ENCODE measurements around the gene IFNL3. TPM values are rescaled to one million over a fixed set of nuclear protein-coding genes. Genes with fewer than 3 reads are reported as not detected.
"Not testable (repeated sequence)": the region's sequence is repeated elsewhere in the genome, so short reads cannot be mapped to it uniquely, and the experiment has no call there.

IFNL3 gene
- polyA plus RNA-seq, 1 donor, result not detected

DNA sequence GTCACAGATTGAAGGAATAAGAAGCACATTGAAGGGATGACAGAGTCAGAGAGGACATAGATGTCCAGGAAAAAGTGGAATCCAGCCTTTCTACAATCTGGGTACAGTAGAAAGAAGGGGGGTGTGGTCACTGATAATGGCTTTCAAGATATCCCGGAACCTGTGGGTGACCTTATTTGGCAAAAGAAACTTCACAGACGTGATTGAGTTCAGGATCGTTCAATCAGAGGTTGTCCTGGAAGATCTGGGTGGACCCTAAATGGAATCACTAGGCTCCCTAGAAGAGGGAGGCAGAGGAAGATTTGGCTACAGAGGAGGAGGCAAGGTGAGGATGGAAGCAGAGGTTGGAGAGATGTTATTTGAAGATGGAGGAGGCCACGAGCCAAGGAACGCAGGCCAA lies 27.7 kb downstream of the IFNL3 start:
- no peaks in the 10 kb centered on the region for H3K4me1 ChIP-seq (ENCODE audit: control insufficient read depth, insufficient read depth, low read length)
- peaks cover 3% of the 10 kb centered on the region for H3K9me3 ChIP-seq (ENCODE audit: control insufficient read depth, low read depth, low read length)
- H3K27ac ChIP-seq (ENCODE audit: low read length), result no peak overlapping the region
- H3K4me3 ChIP-seq (ENCODE audit: low read length), result no peak overlapping the region
- DNase-seq, result no peak
- no peaks in the 10 kb centered on the region for H3K36me3 ChIP-seq (ENCODE audit: control insufficient read depth, insufficient read depth, low read length)
- no CpG with 5 or more reads among the region's 5 CpGs for WGBS (ENCODE audit: insufficient coverage, low lambda C conversion rate)
- peaks cover 7% of the 10 kb centered on the region for H3K27me3 ChIP-seq (ENCODE audit: control insufficient read depth, insufficient read depth, low read length)

GRCh38 chr19:39215323-39215722 lies 29.5 kb downstream of the IFNL3 start:
- H3K4me1 ChIP-seq (ENCODE audit: control insufficient read depth, insufficient read depth, low read length); H3K27ac ChIP-seq (ENCODE audit: low read length); H3K9me3 ChIP-seq (ENCODE audit: control insufficient read depth, low read depth, low read length); H3K4me3 ChIP-seq (ENCODE audit: low read length); H3K27me3 ChIP-seq (ENCODE audit: control insufficient read depth, insufficient read depth, low read length); DNase-seq; H3K36me3 ChIP-seq (ENCODE audit: control insufficient read depth, insufficient read depth, low read length): not testable (repeated sequence)
- no CpG with 5 or more reads among the region's 3 CpGs for WGBS (ENCODE audit: insufficient coverage, low lambda C conversion rate)

GRCh38 chr19:39212375-39212742 lies 32.4 kb downstream of the IFNL3 start:
- H3K27me3 ChIP-seq (ENCODE audit: control insufficient read depth, insufficient read depth, low read length), result peaks cover 5% of the 10 kb centered on the region
- peaks cover 3% of the 10 kb centered on the region for H3K9me3 ChIP-seq (ENCODE audit: control insufficient read depth, low read depth, low read length)
- H3K27ac ChIP-seq (ENCODE audit: low read length), result no peak overlapping the region
- H3K4me1 ChIP-seq (ENCODE audit: control insufficient read depth, insufficient read depth, low read length), result no peaks in the 10 kb centered on the region
- DNase-seq, result no peak
- WGBS (ENCODE audit: insufficient coverage, low lambda C conversion rate), result no CpG with 5 or more reads among the region's 8 CpGs
- no peak overlapping the region for H3K4me3 ChIP-seq (ENCODE audit: low read length)
- no peaks in the 10 kb centered on the region for H3K36me3 ChIP-seq (ENCODE audit: control insufficient read depth, insufficient read depth, low read length)

- WGBS (ENCODE audit: insufficient coverage, low lambda C conversion rate), result no CpG with 5 or more reads among the region's 13 CpGs
- DNase-seq, result no peak
- Histone ChIP-seq H3K4me3 (ENCODE audit: low read length) (no peak overlapping the region), H3K4me1 (ENCODE audit: control insufficient read depth, insufficient read depth, low read length) (no peaks in the 10 kb centered on the region), H3K27me3 (ENCODE audit: control insufficient read depth, insufficient read depth, low read length) (peaks cover 3% of the 10 kb centered on the region), H3K27ac (ENCODE audit: low read length) (no peak overlapping the region), H3K36me3 (ENCODE audit: control insufficient read depth, insufficient read depth, low read length) (no peaks in the 10 kb centered on the region), H3K9me3 (ENCODE audit: control insufficient read depth, low read depth, low read length) (peaks cover 3% of the 10 kb centered on the region)
Measured at GRCh38 chr19:39211731-39212374, 33.0 kb downstream of the IFNL3 start.

- H3K9me3 ChIP-seq (ENCODE audit: control insufficient read depth, low read depth, low read length), result no peaks in the 10 kb centered on the region
- no CpG with 5 or more reads among the region's 7 CpGs for WGBS (ENCODE audit: insufficient coverage, low lambda C conversion rate)
- H3K27me3 ChIP-seq (ENCODE audit: control insufficient read depth, insufficient read depth, low read length), result peaks cover 7% of the 10 kb centered on the region
- no peaks in the 10 kb centered on the region for H3K36me3 ChIP-seq (ENCODE audit: control insufficient read depth, insufficient read depth, low read length)
- no peak overlapping the region for H3K4me3 ChIP-seq (ENCODE audit: low read length)
- H3K27ac ChIP-seq (ENCODE audit: low read length), result no peak overlapping the region
- peaks cover 12% of the 10 kb centered on the region for H3K4me1 ChIP-seq (ENCODE audit: control insufficient read depth, insufficient read depth, low read length)
- DNase-seq, result no peak
Measured at GRCh38 chr19:39209196-39209595, 35.6 kb downstream of the IFNL3 start.

GRCh38 chr19:39208175-39208795 lies 36.5 kb downstream of the IFNL3 start:
- Histone ChIP-seq H3K4me3 (ENCODE audit: low read length) (no peak overlapping the region), H3K4me1 (ENCODE audit: control insufficient read depth, insufficient read depth, low read length) (peaks cover 13% of the 10 kb centered on the region), H3K9me3 (ENCODE audit: control insufficient read depth, low read depth, low read length) (peaks cover 6% of the 10 kb centered on the region), H3K27me3 (ENCODE audit: control insufficient read depth, insufficient read depth, low read length) (peaks cover 16% of the 10 kb centered on the region), H3K36me3 (ENCODE audit: control insufficient read depth, insufficient read depth, low read length) (no peaks in the 10 kb centered on the region), H3K27ac (ENCODE audit: low read length) (no peak overlapping the region)
- no peak for DNase-seq
- no CpG with 5 or more reads among the region's 9 CpGs for WGBS (ENCODE audit: insufficient coverage, low lambda C conversion rate)

DNA sequence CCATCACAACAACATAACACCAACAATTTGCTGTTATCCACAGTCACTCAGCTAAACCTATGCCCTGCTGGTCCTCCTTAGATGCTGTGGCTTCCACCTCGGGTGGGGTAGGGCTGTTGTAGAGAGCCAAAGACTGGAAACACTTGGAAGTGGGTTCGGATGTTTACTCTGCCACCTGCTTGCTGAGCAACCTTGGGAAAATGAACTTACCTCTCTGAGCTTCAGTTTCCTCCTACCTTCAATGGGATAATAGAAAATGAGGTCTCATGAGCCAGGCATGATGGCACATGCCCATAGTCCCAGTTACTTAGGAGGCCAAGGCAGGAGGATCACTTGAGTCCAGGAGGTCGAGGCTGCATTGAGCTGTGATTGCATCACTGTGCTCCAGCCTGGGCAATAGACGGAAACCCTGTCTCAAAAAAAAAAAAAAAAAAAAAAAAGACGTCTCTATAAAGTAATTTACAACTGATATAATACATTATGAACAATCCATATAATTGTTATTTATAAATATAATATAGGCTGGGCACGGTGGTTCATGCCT lies 37.4 kb downstream of the IFNL3 start:
- no peak for DNase-seq
- WGBS (ENCODE audit: insufficient coverage, low lambda C conversion rate), result no CpG with 5 or more reads among the region's 6 CpGs
- no peak overlapping the region for H3K27ac ChIP-seq (ENCODE audit: low read length)
- H3K27me3 ChIP-seq (ENCODE audit: control insufficient read depth, insufficient read depth, low read length), result peaks cover 23% of the 10 kb centered on the region
- H3K4me1 ChIP-seq (ENCODE audit: control insufficient read depth, insufficient read depth, low read length), result peaks cover 13% of the 10 kb centered on the region
- no peaks in the 10 kb centered on the region for H3K36me3 ChIP-seq (ENCODE audit: control insufficient read depth, insufficient read depth, low read length)
- peaks cover 6% of the 10 kb centered on the region for H3K9me3 ChIP-seq (ENCODE audit: control insufficient read depth, low read depth, low read length)
- no peak overlapping the region for H3K4me3 ChIP-seq (ENCODE audit: low read length)

- no peak for DNase-seq
- Histone ChIP-seq H3K27me3 (ENCODE audit: control insufficient read depth, insufficient read depth, low read length) (peaks cover 26% of the 10 kb centered on the region), H3K4me3 (ENCODE audit: low read length) (no peak overlapping the region), H3K27ac (ENCODE audit: low read length) (no peak overlapping the region), H3K36me3 (ENCODE audit: control insufficient read depth, insufficient read depth, low read length) (no peaks in the 10 kb centered on the region), H3K4me1 (ENCODE audit: control insufficient read depth, insufficient read depth, low read length) (peaks cover 13% of the 10 kb centered on the region), H3K9me3 (ENCODE audit: control insufficient read depth, low read depth, low read length) (peaks cover 6% of the 10 kb centered on the region)
- WGBS (ENCODE audit: insufficient coverage, low lambda C conversion rate), result no CpG with 5 or more reads among the region's 6 CpGs
Measured at GRCh38 chr19:39206122-39206521, 38.7 kb downstream of the IFNL3 start.

GRCh38 chr19:39205449-39205764 lies 39.4 kb downstream of the IFNL3 start:
- H3K36me3 ChIP-seq (ENCODE audit: control insufficient read depth, insufficient read depth, low read length), result no peaks in the 10 kb centered on the region
- H3K4me1 ChIP-seq (ENCODE audit: control insufficient read depth, insufficient read depth, low read length), result peaks cover 13% of the 10 kb centered on the region
- peaks cover 31% of the 10 kb centered on the region for H3K27me3 ChIP-seq (ENCODE audit: control insufficient read depth, insufficient read depth, low read length)
- H3K9me3 ChIP-seq (ENCODE audit: control insufficient read depth, low read depth, low read length), result peaks cover 6% of the 10 kb centered on the region
- no peak for DNase-seq
- WGBS (ENCODE audit: insufficient coverage, low lambda C conversion rate), result no CpG with 5 or more reads among the region's 3 CpGs
- H3K4me3 ChIP-seq (ENCODE audit: low read length), result no peak overlapping the region
- H3K27ac ChIP-seq (ENCODE audit: low read length), result no peak overlapping the region

DNA sequence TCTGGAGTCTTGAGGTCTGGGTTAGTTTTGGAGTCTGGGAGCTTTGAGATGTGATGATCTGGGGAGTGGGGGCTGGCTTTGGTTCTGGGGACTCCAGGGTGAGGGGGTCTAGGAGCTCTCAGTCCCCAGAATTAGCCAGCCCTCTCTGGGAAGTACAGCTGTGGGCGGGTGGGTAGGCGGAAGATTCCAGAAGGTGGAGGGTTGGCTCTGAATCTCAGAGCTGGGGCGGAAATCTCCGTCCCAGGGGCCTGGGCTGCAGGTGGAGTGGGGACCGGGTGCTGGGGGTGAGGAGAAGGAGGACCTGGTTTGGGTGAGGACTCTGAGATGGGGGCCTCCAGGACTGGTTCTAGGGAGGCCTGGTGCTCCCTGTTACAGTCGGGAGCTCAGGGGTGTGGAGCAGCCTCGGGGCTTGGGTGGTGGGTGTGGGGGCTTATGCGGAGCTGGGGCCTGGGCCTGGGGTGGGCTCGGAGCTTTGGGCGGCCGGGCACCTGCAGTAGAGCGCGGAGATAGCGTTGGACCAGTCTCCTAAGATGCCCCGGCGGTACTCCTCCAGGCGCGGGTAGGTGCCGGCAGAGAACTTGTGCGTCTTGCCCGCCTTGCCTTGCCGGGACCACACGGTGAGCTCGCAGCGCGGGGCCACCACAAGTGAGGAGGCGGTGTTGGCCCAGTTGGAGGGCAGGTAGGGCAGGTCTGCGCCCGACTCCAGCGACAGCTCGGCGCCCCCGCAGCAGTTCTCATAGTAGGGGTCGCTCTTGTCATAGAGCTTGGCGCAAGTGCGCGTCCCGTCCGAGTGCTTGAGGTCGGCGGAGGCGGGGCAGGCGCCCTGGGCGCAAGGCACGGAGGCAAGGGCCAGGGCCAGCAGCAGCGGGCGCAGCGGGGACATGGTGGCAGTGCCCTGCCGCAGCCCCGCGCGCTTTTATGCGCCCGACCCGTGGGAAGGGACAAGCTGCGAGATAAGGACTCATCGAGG lies 41.1 kb downstream of the IFNL3 start, which contains the start of gene SYCN:
Gene SYCN (minus strand): TSS at position 892 of the 970 bp plus-strand sequence. CDS start 9 bp downstream, at position 883.
- Histone ChIP-seq H3K27ac (ENCODE audit: low read length) (no peak within 1 kb of the TSS), H3K4me1 (ENCODE audit: control insufficient read depth, insufficient read depth, low read length) (peaks cover 13% of the 10 kb centered on the region), H3K4me3 (ENCODE audit: low read length) (no peak within 1 kb of the TSS), H3K27me3 (ENCODE audit: control insufficient read depth, insufficient read depth, low read length) (peaks cover 46% of the 10 kb centered on the region), H3K36me3 (ENCODE audit: control insufficient read depth, insufficient read depth, low read length) (no peaks in the 10 kb centered on the region), H3K9me3 (ENCODE audit: control insufficient read depth, low read depth, low read length) (peaks cover 9% of the 10 kb centered on the region)
- DNase-seq, result no peak
- no CpG with 5 or more reads among the region's 57 CpGs for WGBS (ENCODE audit: insufficient coverage, low lambda C conversion rate)

Data from large intestine (tissue), 3 donors.